Sigmoid colon (tissue), 7 donors: ENCODE measurements around the gene GREB1L. TPM values are rescaled to one million over a fixed set of nuclear protein-coding genes. Genes with fewer than 3 reads are reported as not detected.

ENCODE experiments used
- DNase-seq: peaks from one replicate; pipeline ENCODE4 v3.0.0-alpha.2; 2019
- H3K27ac ChIP-seq, 4 donors: fragments of 200-600 bp; sonication (generic); one replicate each; pipeline ENCODE4 v1.5.1; 2016 to 2019; ENCODE audit warnings: mild to moderate bottlenecking in 1 of 4
- H3K27me3 ChIP-seq, 3 donors: fragments of 200-600 bp; sonication (generic); one replicate each; pipeline ENCODE4 v1.5.1; 2019; ENCODE audit warnings: mild to moderate bottlenecking in 1 of 3
- H3K36me3 ChIP-seq, 4 donors: fragments of 200-600 bp; sonication (generic); one replicate each; pipeline ENCODE4 v1.5.1; 2016 to 2019
- H3K4me1 ChIP-seq, 4 donors: fragments of 200-600 bp; sonication (generic); one replicate each; pipeline ENCODE4 v1.5.1; 2017 to 2019
- H3K4me3 ChIP-seq, 4 donors: fragments of 200-600 bp; sonication (generic); one replicate each; pipeline ENCODE4 v1.5.1; 2017 to 2019; ENCODE audit warnings: mild to moderate bottlenecking in 2 of 4, moderate library complexity in 1 of 4
- H3K9me3 ChIP-seq, 4 donors: fragments of 200-600 bp in 3 of 4; sonication (generic) in 3 of 4; one replicate each; pipeline versions ENCODE4 v1.5.1 to v1.6.1; 2013 to 2019
- CTCF ChIP-seq, 4 experiments: fragments of 450-650 bp in 3 of 4; fragments of 200-600 bp in 1 of 4; IDR thresholded peaks; one replicate each; pipeline ENCODE4 v1.5.1; 2016 to 2019; ENCODE audit warnings: antibody characterized with exemption in 4 of 4, mild to moderate bottlenecking in 3 of 4, moderate library complexity in 2 of 4
- EP300 ChIP-seq, 4 donors: sonication (generic); formaldehyde crosslinking; IDR thresholded peaks; one replicate each; pipeline ENCODE4 v1.6.1; 2017; ENCODE audit warnings: antibody characterized with exemption in 4 of 4
- POLR2A ChIP-seq, 2 donors: fragments of 450-650 bp; IDR thresholded peaks; one replicate each; pipeline ENCODE4 v1.6.1; 2016; ENCODE audit warnings: antibody characterized with exemption in 2 of 2, mild to moderate bottlenecking in 2 of 2, moderate library complexity in 2 of 2
- POLR2AphosphoS5 ChIP-seq, 4 donors: sonication (generic); formaldehyde crosslinking; IDR thresholded peaks; one replicate each; pipeline ENCODE4 v1.6.1; 2017; ENCODE audit warnings: antibody characterized with exemption in 4 of 4
- WGBS, 2 donors: extraction: QIAGEN DNeasy Blood & Tissue Kit; methylation state at CpG; one replicate each; pipeline ENCODE4 v1.1.7; 2013; 5-methylcytosine and 5-hydroxymethylcytosine counted together
- intact Hi-C: fragments of 100-400 bp; cut with DNase I; formaldehyde crosslinking; loops from one replicate; pipeline ENCODE4 v1.15.1; 2023
- polyA plus RNA-seq, 3 donors: library from polyadenylated mRNA; stranded (reverse); fragments of 200-250 nt; gene quantifications; one replicate each; pipeline ENCODE4 v1.2.3, GENCODE V29; 2013
- total RNA-seq, 4 donors: library from RNA; depleted of rRNA; stranded (reverse); fragments of >200 nt; gene quantifications; one replicate each; pipeline ENCODE4 v1.1.0, GENCODE V29; 2016
- donor health status: healthy with polysubstance abuse.
- donor health status: Bipolar disorder and iron deficiency.
- donor health status: healthy.

The GREB1L gene
- total and polyA plus RNA-seq, 7 donors, result 0.23 to 12.1 (median 4.4) TPM; not detected in 2

GRCh38 chr18:21509062-21509461 lies 267.0 kb downstream of the GREB1L start:
- DNase-seq, result no peak
- TF ChIP-seq CTCF (IDR thresholded peaks at IDR 0.05) (no peak), EP300 (IDR thresholded peaks at IDR 0.05) (no peak), POLR2A (IDR thresholded peaks at IDR 0.05) (no peak), POLR2AphosphoS5 (IDR thresholded peaks at IDR 0.05) (no peak)
- Histone ChIP-seq H3K27ac (no peak overlapping the region), H3K9me3 (no peaks in the 10 kb centered on the region), H3K4me3 (no peak overlapping the region), H3K4me1 (no peaks in the 10 kb centered on the region), H3K36me3 (peaks cover 0 to 6% (median 0%) of the 10 kb centered on the region in 4 donors), H3K27me3 (no peaks in the 10 kb centered on the region)
- WGBS, 2 donors, result 89 to 90% methylated on average over 5 of the region's 5 CpGs
- intact Hi-C loops, result no loop called here

GRCh38 chr18:21513292-21513691 lies 271.3 kb downstream of the GREB1L start:
- H3K27me3 ChIP-seq, result no peaks in the 10 kb centered on the region
- no peaks in the 10 kb centered on the region for H3K9me3 ChIP-seq
- H3K27ac ChIP-seq, result no peak overlapping the region
- no peak for DNase-seq
- no peaks in the 10 kb centered on the region for H3K4me1 ChIP-seq
- H3K36me3 ChIP-seq, result peaks cover 0 to 24% (median 0%) of the 10 kb centered on the region in 4 donors
- no peak overlapping the region for H3K4me3 ChIP-seq
- intact Hi-C loops, result no loop called here
- WGBS, 2 donors, result 95 to 98% methylated on average over 2 of the region's 2 CpGs
- TF ChIP-seq POLR2A (IDR thresholded peaks at IDR 0.05), result no peak
- TF ChIP-seq CTCF (IDR thresholded peaks at IDR 0.05), result no peak
- TF ChIP-seq EP300 (IDR thresholded peaks at IDR 0.05), result no peak
- no peak for TF ChIP-seq POLR2AphosphoS5 (IDR thresholded peaks at IDR 0.05)

- WGBS, 2 donors, result 94% methylated on average over 5 of the region's 5 CpGs
- intact Hi-C loops, result no loop called here
- Histone ChIP-seq H3K36me3 (peaks cover 0 to 26% (median 0%) of the 10 kb centered on the region in 4 donors), H3K27ac (no peak overlapping the region), H3K9me3 (no peaks in the 10 kb centered on the region), H3K27me3 (no peaks in the 10 kb centered on the region), H3K4me3 (no peak overlapping the region), H3K4me1 (no peaks in the 10 kb centered on the region)
- TF ChIP-seq POLR2A (IDR thresholded peaks at IDR 0.05), result no peak
- DNase-seq, result no peak
These were observed 271.7 kb downstream of the GREB1L start for GRCh38 chr18:21513741-21514140.

- H3K4me3 ChIP-seq, result no peak overlapping the region
- H3K36me3 ChIP-seq, result peaks cover 0 to 50% (median 0%) of the 10 kb centered on the region in 4 donors
- no peak overlapping the region for H3K27ac ChIP-seq
- 93 to 95% methylated on average over 6 of the region's 6 CpGs for WGBS, 2 donors
- no peak for TF ChIP-seq EP300 (IDR thresholded peaks at IDR 0.05)
- TF ChIP-seq CTCF (IDR thresholded peaks at IDR 0.05), result no peak
- no peak for DNase-seq
- H3K27me3 ChIP-seq, result no peaks in the 10 kb centered on the region
- H3K9me3 ChIP-seq, result no peaks in the 10 kb centered on the region
- intact Hi-C loops, result no loop called here
- no peaks in the 10 kb centered on the region for H3K4me1 ChIP-seq
These were observed 280.5 kb downstream of the GREB1L start for GRCh38 chr18:21522530-21522929.

- peak overlapping the region in 1 of 4 donors; percentile 4 for H3K27ac ChIP-seq
- intact Hi-C loops, result no loop called here
- DNase-seq, result no peak
- H3K4me3 ChIP-seq, result no peak overlapping the region
- no peaks in the 10 kb centered on the region for H3K9me3 ChIP-seq
- H3K36me3 ChIP-seq, result peaks cover 0 to 65% (median under 1%) of the 10 kb centered on the region in 4 donors
- TF ChIP-seq EP300 (IDR thresholded peaks at IDR 0.05), result no peak
- TF ChIP-seq POLR2A (IDR thresholded peaks at IDR 0.05), result no peak
- TF ChIP-seq POLR2AphosphoS5 (IDR thresholded peaks at IDR 0.05), result no peak
- no peak for TF ChIP-seq CTCF (IDR thresholded peaks at IDR 0.05)
- WGBS, 2 donors, result 92 to 93% methylated on average over 2 of the region's 2 CpGs
- no peaks in the 10 kb centered on the region for H3K4me1 ChIP-seq
- H3K27me3 ChIP-seq, result no peaks in the 10 kb centered on the region
These were observed 283.9 kb downstream of the GREB1L start for GRCh38 chr18:21525916-21526315.
